CD1c-positive myeloid dendritic cell (primary cell): Measurements from ENCODE around the gene PRTG.
"Not testable (repeated sequence)": the region's sequence is repeated elsewhere in the genome, so short reads cannot be mapped to it uniquely, and the experiment has no call there.

ENCODE experiments used
- DNase-seq: peaks from one replicate; pipeline ENCODE4 v3.0.0-alpha.2; 2016; ENCODE audit errors: extremely low spot score

The PRTG gene

GRCh38 chr15:55696221-55696620 is 46.7 kb downstream of the PRTG start:
- DNase-seq: no peak

GRCh38 chr15:55695432-55695831 is 47.5 kb downstream of the PRTG start:
- no peak for DNase-seq

DNA sequence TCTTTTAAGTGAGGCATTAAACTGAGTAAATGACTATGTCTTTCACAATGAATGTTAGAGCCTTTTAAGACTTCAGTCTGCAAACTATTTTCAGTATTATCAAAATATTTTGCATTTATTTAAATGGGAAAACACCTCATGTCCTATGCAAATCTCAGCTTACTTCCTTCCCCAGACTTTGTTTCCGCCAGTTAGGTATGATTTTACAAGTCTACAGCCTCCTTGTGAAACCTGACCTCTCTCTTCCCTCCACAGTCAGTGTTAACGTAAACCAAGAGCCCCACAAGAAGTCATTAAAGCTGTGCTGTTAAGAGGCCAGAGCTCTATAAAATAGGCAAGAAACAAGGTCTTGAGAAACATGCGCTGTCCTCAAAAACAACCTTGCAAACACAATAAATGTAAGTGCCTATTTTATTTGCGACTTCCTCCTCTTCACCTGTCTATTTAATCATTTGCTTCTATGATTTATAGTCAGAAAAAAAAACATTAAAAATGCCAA is 48.3 kb downstream of the PRTG start:
- DNase-seq: no peak

DNA sequence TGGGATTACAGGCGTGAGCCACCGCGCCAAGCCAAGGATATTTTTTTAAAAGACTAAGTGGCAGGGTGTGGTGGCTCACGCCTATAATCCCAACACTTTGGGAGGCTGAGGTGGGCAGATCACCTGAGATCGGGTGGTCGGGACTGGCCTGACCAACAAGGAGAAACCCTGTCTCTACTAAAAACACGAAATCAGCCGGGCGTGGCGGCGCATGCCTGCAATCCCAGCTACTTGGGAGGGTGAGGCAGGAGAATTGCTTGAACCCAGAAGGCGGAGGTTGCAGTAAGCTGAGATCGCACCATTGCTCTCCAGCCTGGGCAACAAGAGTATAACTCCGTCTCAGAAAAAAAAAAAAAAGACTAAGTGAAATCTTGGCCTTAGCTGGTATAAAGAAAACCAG is 49.8 kb downstream of the PRTG start:
- DNase-seq: not testable (repeated sequence)

- DNase-seq: no peak
These were observed 55.2 kb downstream of the PRTG start for GRCh38 chr15:55687792-55688191.

GRCh38 chr15:55685286-55685685 is 57.7 kb downstream of the PRTG start:
- no peak for DNase-seq

DNA sequence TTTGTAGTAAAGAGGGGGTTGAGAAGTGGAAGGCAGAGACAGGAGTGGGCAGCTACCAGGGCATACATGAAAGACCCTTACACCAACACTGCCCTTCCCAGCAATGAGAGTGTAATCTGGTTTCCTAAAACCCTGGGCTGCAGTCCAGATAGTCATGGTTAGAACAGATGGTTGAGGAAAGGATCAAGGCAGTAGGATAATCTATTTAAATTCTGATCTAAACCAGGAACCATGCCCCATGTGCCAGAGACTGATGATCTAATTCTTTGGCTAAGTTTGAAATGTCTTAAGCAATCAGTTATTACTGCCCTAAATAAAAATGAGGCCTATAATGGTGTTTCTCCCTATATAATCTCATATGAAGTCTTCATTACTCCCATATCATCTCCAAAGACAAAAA is 59.6 kb downstream of the PRTG start:
- DNase-seq: no peak

DNA sequence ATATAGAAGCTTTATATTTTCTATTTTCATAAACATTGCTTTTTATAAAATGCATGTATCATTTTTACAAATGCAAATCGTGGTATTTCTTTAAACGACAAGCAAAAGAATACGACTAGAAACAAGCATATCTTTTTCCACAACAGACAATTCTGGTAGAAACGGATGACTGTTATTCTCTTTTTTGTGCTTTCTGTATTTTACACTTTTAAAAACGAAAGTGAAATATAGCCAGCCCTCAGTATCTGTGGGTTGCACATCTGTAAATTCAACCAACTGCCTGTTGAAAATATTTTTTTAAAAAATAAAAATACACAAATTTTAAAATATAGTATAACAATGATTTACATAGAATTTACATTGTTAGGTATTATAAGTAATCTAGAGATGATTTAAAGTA is 61.3 kb downstream of the PRTG start:
- no peak for DNase-seq

DNA sequence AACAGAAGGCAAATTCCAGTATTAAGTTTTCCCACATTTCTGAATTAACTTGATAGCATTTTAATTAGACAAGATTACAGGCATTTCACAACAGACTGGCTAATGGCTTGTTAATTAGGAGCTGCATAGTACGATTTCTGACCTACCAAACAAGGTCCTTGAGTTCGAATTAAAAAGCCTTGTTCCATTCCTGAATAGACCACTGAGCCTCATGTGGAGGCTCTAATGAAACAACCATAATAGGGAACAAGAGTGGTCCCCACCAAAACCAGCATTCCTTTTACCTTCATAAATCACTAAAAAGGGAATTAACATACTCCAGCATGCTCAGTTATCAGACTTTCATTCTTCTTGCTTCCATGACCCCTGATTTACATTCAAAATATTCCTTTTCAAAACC is 66.4 kb downstream of the PRTG start:
- no peak for DNase-seq

- DNase-seq: no peak
These were observed 69.7 kb downstream of the PRTG start for GRCh38 chr15:55673287-55673686.

- no peak for DNase-seq
These were observed 73.7 kb downstream of the PRTG start for GRCh38 chr15:55669270-55669669.

DNA sequence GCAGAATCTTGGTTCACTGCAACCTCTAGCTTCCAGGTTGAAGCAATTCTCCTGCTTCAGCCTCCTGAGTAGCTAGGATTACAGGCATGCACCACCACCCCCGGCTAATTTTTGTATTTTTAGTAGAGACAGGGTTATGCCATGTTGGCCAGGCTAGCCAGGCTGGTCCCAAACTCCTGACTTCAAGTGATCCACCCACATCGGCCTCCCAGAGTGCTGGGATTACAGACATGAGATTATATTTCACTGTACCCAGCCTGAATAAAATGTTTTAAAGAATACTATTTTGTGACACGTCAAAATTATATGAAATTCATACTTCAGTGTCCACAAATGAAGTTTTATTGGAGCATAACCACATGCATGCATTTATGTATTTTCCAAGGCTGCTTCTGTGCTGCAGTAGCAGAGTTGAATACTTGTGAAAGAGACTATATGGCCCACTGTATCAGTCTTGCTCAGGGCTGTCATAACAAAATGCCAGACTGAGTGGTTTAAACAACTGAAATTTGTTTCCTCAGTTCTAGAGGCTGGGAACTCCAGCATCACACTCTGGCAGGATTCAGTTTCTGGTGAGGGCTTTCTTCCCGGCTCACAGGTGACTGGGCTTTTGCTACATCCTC is 77.2 kb downstream of the PRTG start:
- no peak for DNase-seq

GRCh38 chr15:55661428-55661827 is 81.5 kb downstream of the PRTG start:
- DNase-seq: no peak

- DNase-seq: no peak
These were observed 82.8 kb downstream of the PRTG start for GRCh38 chr15:55660153-55660552.

GRCh38 chr15:55659481-55659880 is 83.5 kb downstream of the PRTG start:
- no peak for DNase-seq

GRCh38 chr15:55658886-55659285 is 84.1 kb downstream of the PRTG start:
- DNase-seq: no peak

- DNase-seq: no peak
These were observed 88.4 kb downstream of the PRTG start for GRCh38 chr15:55654561-55655031.

DNA sequence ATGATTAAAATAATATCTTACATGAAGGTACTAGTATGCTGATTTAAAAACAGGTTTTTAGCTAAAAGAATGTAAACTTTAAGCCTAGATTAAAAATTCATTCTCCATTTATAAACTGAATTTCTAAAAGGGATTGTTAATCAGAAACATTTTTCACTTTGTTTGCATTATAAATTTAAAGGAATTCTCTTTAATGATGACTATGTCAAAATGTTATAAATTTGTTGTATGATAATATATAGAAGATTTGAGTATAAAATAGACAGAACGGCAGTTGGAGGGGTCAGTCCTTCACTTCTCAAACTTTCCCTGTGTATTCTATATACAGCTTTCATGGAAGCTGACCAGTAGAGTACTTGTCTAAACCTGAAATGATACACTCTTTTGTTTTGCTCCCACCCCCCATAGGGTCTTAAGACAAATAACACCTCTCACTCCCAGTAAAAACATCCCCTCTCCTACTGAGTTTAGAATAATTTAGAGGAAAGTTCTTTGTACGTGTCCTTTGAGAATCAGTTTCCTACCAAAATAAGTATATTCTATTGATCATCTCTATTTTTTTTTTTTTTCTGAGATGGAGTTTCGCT is 90.0 kb downstream of the PRTG start:
- no peak for DNase-seq

DNA sequence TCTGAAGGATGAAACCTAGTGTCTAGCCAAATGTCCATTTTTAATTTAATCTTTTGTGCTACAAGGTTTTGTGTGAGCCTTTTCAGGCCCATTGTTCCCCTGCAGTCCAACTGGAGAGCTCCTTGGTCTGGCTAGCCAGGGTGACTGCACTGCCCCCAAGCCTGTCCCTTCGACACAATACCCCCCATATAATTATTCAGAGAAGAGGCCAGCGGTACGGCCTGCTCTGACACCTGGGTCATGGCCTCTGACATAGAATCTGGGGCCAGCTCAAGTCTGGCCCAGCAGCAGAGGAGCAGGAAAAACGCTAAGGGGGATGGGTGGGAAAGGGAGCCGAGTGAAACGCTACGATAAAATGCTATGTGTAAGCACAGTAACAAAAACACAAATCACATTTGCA is 90.6 kb downstream of the PRTG start:
- no peak for DNase-seq

DNA sequence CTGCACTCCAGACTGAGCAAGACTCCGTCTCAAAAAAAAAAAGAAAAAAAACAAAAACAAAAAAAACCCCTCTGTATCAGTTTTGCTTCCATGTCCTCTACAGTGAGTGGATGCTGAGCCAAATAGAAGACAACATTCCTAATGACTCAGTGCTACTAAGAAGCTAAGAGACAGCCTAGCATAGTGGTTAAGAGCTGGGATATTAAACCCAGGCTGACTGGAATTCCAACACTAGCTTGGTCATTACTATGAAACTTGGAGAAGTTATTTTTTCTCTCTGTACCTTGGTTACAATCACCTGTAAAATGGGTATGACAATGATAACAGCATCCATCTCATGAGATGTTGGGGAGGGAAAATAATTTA is 93.9 kb downstream of the PRTG start:
- no peak for DNase-seq

- no peak for DNase-seq
These were observed 104.2 kb downstream of the PRTG start for GRCh38 chr15:55638764-55639163.

- no peak for DNase-seq
These were observed 105.9 kb downstream of the PRTG start for GRCh38 chr15:55637086-55637485.

- DNase-seq: no peak
These were observed 109.2 kb downstream of the PRTG start for GRCh38 chr15:55633731-55634130.

GRCh38 chr15:55632434-55632833 is 110.5 kb downstream of the PRTG start:
- no peak for DNase-seq
